GM18861 (cell line): ENCODE data around the gene USP40.

Source experiments
- ATAC-seq: cut with Tn5 transposase; IDR thresholded peaks from one replicate; pipeline ENCODE4 v1.9.1; 2021; ENCODE audit not compliant: unreplicated experiment

USP40 gene

GRCh38 chr2:233460726-233461441, 105.7 kb downstream of the USP40 start:
- no peak for ATAC-seq

- ATAC-seq, result no peak
Observed at GRCh38 chr2:233459426-233459825, 107.2 kb downstream of the USP40 start.

- no peak for ATAC-seq
Observed at GRCh38 chr2:233458826-233459225, 107.8 kb downstream of the USP40 start.

- ATAC-seq, result no peak
Observed at GRCh38 chr2:233458031-233458610, 108.5 kb downstream of the USP40 start.

- no peak for ATAC-seq
Observed at GRCh38 chr2:233457356-233457755, 109.2 kb downstream of the USP40 start.

GRCh38 chr2:233456934-233457333, 109.6 kb downstream of the USP40 start:
- ATAC-seq, result no peak

GRCh38 chr2:233456111-233456510, 110.5 kb downstream of the USP40 start:
- ATAC-seq, result no peak

GRCh38 chr2:233455491-233455890, 111.1 kb downstream of the USP40 start:
- no peak for ATAC-seq

GRCh38 chr2:233455006-233455405, 111.6 kb downstream of the USP40 start:
- no peak for ATAC-seq

- ATAC-seq, result no peak
Observed at GRCh38 chr2:233453916-233454315, 112.7 kb downstream of the USP40 start.

- ATAC-seq, result no peak
Observed at GRCh38 chr2:233453111-233453915, 113.3 kb downstream of the USP40 start.

GRCh38 chr2:233451950-233452349, 114.6 kb downstream of the USP40 start:
- ATAC-seq, result no peak

- no peak for ATAC-seq
Observed at GRCh38 chr2:233450864-233451575, 115.6 kb downstream of the USP40 start.

GRCh38 chr2:233449921-233450863, 116.4 kb downstream of the USP40 start:
- no peak for ATAC-seq

GRCh38 chr2:233449081-233449901, 117.3 kb downstream of the USP40 start:
- ATAC-seq, result no peak

GRCh38 chr2:233448575-233448974, 118.0 kb downstream of the USP40 start:
- no peak for ATAC-seq

- no peak for ATAC-seq
Observed at GRCh38 chr2:233448220-233448559, 118.4 kb downstream of the USP40 start.

GRCh38 chr2:233447506-233448219, 118.9 kb downstream of the USP40 start:
- ATAC-seq, result no peak
